HepG2 (cell line): ENCODE results near the gene PDPK1. TPM values are rescaled to one million over a fixed set of nuclear protein-coding genes. Genes with fewer than 3 reads are reported as not detected.

Source experiments
- ARNT2 ChIP-seq: sonication (generic); formaldehyde crosslinking; IDR thresholded peaks from 2 replicates; pipeline ENCODE4 v1.8.0; 2022; ENCODE audit warnings: mild to moderate bottlenecking, low read depth, missing genetic modification reagents, moderate library complexity
- GABPA ChIP-seq, 2 experiments: IDR thresholded peaks; 2 replicates each; pipeline ENCODE4 v1.6.1; 2011 to 2016; ENCODE audit warnings: low read depth in 2 of 2, low read length in 1 of 2, missing biosample characterization in 1 of 2, missing genetic modification characterization in 1 of 2
- HDAC2 ChIP-seq: sonication (generic); formaldehyde crosslinking; IDR thresholded peaks from 2 replicates; pipeline ENCODE4 v1.4.0; 2020; ENCODE audit warnings: missing genetic modification reagents
- HMG20B ChIP-seq: conservative IDR thresholded peaks from 2 replicates; pipeline ENCODE4 v1.6.1; 2016; ENCODE audit warnings: missing genetic modification reagents, missing compliant biosample characterization
- KDM3A ChIP-seq: IDR thresholded peaks from 2 replicates; pipeline ENCODE4 v1.6.1; 2018; ENCODE audit warnings: low read depth, missing compliant biosample characterization
- LCORL ChIP-seq, 2 experiments: fragments of 450-650 bp in 1 of 2; sonication (generic) in 1 of 2; formaldehyde crosslinking in 1 of 2; IDR thresholded peaks; 2 replicates each; pipeline versions ENCODE4 v1.5.0 to v1.6.1; 2017 to 2020; ENCODE audit warnings: antibody characterized with exemption in 1 of 2, missing genetic modification reagents in 1 of 2
- MED1 ChIP-seq: sonication (generic); formaldehyde crosslinking; IDR thresholded peaks from 2 replicates; pipeline ENCODE4 v1.4.0; 2020; ENCODE audit warnings: missing genetic modification reagents
- MIER3 ChIP-seq: IDR thresholded peaks from 2 replicates; pipeline ENCODE4 v1.6.1; 2016; ENCODE audit warnings: missing compliant biosample characterization, borderline replicate concordance
- NCOR1 ChIP-seq: fragments of 200-600 bp; sonication (generic); IDR thresholded peaks from 2 replicates; pipeline ENCODE4 v1.7.0; 2017; ENCODE audit warnings: antibody characterized with exemption, low read length, borderline replicate concordance
- SRY ChIP-seq: sonication (generic); formaldehyde crosslinking; IDR thresholded peaks from 2 replicates; pipeline ENCODE4 v1.8.0; 2022; ENCODE audit warnings: mild to moderate bottlenecking, missing genetic modification reagents
- TMF1 ChIP-seq: sonication (generic); formaldehyde crosslinking; IDR thresholded peaks from 2 replicates; pipeline ENCODE4 v1.8.1; 2022; ENCODE audit warnings: low read depth, missing genetic modification reagents
- ZNF326 ChIP-seq: sonication (generic); formaldehyde crosslinking; IDR thresholded peaks from 2 replicates; pipeline ENCODE4 v1.4.0; 2020; ENCODE audit warnings: missing genetic modification reagents, borderline replicate concordance
- ZNF33B ChIP-seq: sonication (generic); formaldehyde crosslinking; IDR thresholded peaks from 2 replicates; pipeline ENCODE4 v1.5.1; 2020; ENCODE audit warnings: mild to moderate bottlenecking, missing genetic modification reagents
- ZNF552 ChIP-seq: sonication (generic); formaldehyde crosslinking; IDR thresholded peaks from 2 replicates; pipeline ENCODE4 v1.9.0; 2022; ENCODE audit warnings: missing genetic modification reagents, mild to moderate bottlenecking, borderline replicate concordance
- ZNF577 ChIP-seq: sonication (generic); formaldehyde crosslinking; IDR thresholded peaks from 2 replicates; pipeline ENCODE4 v1.4.0; 2020; ENCODE audit warnings: mild to moderate bottlenecking, low read depth, missing genetic modification reagents, borderline replicate concordance
- polyA plus RNA-seq, 8 experiments: library from polyadenylated mRNA; depleted of rRNA in 3 of 8; stranded (reverse) in 7 of 8; unstranded in 1 of 8; fragments of >200 nt; fragmentation: Illumina TruSeq in 4 of 8; extraction: Trizol in 4 of 8; gene quantifications; 2 replicates each; pipeline versions ENCODE4 v1.2.1 to v1.2.3, GENCODE V29; 2011 to 2016; ENCODE audit warnings: low read depth in 4 of 8, missing spikeins in 1 of 8, mixed read lengths in 1 of 8; ENCODE audit not compliant: insufficient read depth in 1 of 8
- total RNA-seq, 5 experiments: library from RNA; depleted of rRNA; stranded (reverse); fragments of >200 nt; fragmentation: Illumina TruSeq; extraction: Trizol; gene quantifications; 2 replicates each; pipeline ENCODE4 v1.2.3, GENCODE V29; 2016; ENCODE audit warnings: low read depth in 1 of 5
- TF ChIP-seq, protein P1 (sequence below): sonication (generic); formaldehyde crosslinking; IDR thresholded peaks from 2 replicates; pipeline ENCODE4 v1.4.0; 2020; ENCODE audit warnings: missing genetic modification reagents
- TF ChIP-seq, protein P2 (sequence below): sonication (generic); formaldehyde crosslinking; IDR thresholded peaks from 2 replicates; pipeline ENCODE4 v1.4.0; 2020; ENCODE audit warnings: missing genetic modification reagents
- TF ChIP-seq, protein P3 (sequence below): sonication (generic); formaldehyde crosslinking; IDR thresholded peaks from 2 replicates; pipeline ENCODE4 v1.5.1; 2020; ENCODE audit warnings: missing genetic modification reagents, mild to moderate bottlenecking, borderline replicate concordance
- TF ChIP-seq, protein P4 (sequence below), 2 experiments: IDR thresholded peaks; 2 replicates each; pipeline ENCODE4 v1.6.1; 2011 to 2012; ENCODE audit warnings: low read length in 2 of 2, borderline replicate concordance in 1 of 2, low read depth in 1 of 2, mild to moderate bottlenecking in 1 of 2, moderate library complexity in 1 of 2

PDPK1 gene
- total and polyA plus RNA-seq, 2 of the 13 experiments (the other 11 are each of a cell fraction or from before 2014, with no cell fraction given): 59.6 to 129 TPM

DNA sequence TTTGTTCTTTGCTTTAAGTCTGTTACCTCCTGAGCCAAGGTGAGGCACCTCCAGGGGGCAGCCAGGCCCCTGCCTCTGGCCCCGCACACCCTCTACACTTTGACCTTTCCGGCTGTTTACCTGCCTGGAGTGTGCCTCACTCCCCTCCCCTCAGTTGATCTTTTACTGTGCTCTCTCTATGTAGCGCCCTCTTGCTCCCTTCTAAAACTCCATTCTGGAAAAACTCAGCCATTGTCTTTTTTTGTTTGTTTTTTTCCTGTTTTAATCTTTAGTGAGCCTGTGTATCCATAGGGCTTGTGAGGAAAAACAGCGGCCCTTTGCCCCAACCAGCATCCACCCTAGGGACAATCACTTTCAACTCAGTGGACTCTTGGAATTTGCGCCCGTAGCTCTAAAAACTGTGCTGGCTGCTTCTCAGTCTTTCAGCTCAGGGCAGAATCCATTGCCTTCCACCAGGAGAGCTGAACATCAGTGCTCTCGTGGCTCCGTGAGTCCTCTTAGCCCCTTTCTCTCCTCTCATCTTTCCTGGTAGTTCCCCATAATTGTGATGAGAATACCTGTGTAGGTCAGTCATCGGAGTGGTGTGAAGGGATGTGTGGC is 13.4 kb upstream of the PDPK1 start (continued):
- TF ChIP-seq, protein P1, sequence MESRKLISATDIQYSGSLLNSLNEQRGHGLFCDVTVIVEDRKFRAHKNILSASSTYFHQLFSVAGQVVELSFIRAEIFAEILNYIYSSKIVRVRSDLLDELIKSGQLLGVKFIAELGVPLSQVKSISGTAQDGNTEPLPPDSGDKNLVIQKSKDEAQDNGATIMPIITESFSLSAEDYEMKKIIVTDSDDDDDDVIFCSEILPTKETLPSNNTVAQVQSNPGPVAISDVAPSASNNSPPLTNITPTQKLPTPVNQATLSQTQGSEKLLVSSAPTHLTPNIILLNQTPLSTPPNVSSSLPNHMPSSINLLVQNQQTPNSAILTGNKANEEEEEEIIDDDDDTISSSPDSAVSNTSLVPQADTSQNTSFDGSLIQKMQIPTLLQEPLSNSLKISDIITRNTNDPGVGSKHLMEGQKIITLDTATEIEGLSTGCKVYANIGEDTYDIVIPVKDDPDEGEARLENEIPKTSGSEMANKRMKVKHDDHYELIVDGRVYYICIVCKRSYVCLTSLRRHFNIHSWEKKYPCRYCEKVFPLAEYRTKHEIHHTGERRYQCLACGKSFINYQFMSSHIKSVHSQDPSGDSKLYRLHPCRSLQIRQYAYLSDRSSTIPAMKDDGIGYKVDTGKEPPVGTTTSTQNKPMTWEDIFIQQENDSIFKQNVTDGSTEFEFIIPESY (CRISPR knock-in tag): no peak
- no peak for TF ChIP-seq ZNF326 (CRISPR knock-in tag)
- TF ChIP-seq ARNT2 (CRISPR knock-in tag): 0 out of 2 replicates have a peak, but pooled peaks have one; percentile 33
- TF ChIP-seq GABPA (IDR thresholded peaks at IDR 0.05; ENCODE audit: low read depth, low read length): no peak
- TF ChIP-seq GABPA (CRISPR knock-in tag; IDR thresholded peaks at IDR 0.05; ENCODE audit: low read depth): peak; percentile 67
- no peak for TF ChIP-seq TMF1
- peak; percentile 89; the same call in 1 of the 2 replicates for TF ChIP-seq NCOR1
- TF ChIP-seq ZNF33B (CRISPR knock-in tag): 0 out of 2 replicates have a peak, but pooled peaks have one; percentile 37
- TF ChIP-seq, protein P2, sequence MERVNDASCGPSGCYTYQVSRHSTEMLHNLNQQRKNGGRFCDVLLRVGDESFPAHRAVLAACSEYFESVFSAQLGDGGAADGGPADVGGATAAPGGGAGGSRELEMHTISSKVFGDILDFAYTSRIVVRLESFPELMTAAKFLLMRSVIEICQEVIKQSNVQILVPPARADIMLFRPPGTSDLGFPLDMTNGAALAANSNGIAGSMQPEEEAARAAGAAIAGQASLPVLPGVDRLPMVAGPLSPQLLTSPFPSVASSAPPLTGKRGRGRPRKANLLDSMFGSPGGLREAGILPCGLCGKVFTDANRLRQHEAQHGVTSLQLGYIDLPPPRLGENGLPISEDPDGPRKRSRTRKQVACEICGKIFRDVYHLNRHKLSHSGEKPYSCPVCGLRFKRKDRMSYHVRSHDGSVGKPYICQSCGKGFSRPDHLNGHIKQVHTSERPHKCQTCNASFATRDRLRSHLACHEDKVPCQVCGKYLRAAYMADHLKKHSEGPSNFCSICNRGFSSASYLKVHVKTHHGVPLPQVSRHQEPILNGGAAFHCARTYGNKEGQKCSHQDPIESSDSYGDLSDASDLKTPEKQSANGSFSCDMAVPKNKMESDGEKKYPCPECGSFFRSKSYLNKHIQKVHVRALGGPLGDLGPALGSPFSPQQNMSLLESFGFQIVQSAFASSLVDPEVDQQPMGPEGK (CRISPR knock-in tag): peak; percentile 92
- TF ChIP-seq MIER3: peak; percentile 59; the same call in 1 of the 2 replicates
- TF ChIP-seq SRY: 0 out of 2 replicates have a peak, but pooled peaks have one; percentile 23
- TF ChIP-seq, protein P3, sequence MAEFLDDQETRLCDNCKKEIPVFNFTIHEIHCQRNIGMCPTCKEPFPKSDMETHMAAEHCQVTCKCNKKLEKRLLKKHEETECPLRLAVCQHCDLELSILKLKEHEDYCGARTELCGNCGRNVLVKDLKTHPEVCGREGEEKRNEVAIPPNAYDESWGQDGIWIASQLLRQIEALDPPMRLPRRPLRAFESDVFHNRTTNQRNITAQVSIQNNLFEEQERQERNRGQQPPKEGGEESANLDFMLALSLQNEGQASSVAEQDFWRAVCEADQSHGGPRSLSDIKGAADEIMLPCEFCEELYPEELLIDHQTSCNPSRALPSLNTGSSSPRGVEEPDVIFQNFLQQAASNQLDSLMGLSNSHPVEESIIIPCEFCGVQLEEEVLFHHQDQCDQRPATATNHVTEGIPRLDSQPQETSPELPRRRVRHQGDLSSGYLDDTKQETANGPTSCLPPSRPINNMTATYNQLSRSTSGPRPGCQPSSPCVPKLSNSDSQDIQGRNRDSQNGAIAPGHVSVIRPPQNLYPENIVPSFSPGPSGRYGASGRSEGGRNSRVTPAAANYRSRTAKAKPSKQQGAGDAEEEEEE (CRISPR knock-in tag): peak; percentile 59; the same call in 1 of the 2 replicates
- TF ChIP-seq KDM3A: peak; percentile 80; the same call in 1 of the 2 replicates
- 0 out of 2 replicates have a peak, but pooled peaks have one; percentile 19 for TF ChIP-seq ZNF552
- TF ChIP-seq, protein P4, sequence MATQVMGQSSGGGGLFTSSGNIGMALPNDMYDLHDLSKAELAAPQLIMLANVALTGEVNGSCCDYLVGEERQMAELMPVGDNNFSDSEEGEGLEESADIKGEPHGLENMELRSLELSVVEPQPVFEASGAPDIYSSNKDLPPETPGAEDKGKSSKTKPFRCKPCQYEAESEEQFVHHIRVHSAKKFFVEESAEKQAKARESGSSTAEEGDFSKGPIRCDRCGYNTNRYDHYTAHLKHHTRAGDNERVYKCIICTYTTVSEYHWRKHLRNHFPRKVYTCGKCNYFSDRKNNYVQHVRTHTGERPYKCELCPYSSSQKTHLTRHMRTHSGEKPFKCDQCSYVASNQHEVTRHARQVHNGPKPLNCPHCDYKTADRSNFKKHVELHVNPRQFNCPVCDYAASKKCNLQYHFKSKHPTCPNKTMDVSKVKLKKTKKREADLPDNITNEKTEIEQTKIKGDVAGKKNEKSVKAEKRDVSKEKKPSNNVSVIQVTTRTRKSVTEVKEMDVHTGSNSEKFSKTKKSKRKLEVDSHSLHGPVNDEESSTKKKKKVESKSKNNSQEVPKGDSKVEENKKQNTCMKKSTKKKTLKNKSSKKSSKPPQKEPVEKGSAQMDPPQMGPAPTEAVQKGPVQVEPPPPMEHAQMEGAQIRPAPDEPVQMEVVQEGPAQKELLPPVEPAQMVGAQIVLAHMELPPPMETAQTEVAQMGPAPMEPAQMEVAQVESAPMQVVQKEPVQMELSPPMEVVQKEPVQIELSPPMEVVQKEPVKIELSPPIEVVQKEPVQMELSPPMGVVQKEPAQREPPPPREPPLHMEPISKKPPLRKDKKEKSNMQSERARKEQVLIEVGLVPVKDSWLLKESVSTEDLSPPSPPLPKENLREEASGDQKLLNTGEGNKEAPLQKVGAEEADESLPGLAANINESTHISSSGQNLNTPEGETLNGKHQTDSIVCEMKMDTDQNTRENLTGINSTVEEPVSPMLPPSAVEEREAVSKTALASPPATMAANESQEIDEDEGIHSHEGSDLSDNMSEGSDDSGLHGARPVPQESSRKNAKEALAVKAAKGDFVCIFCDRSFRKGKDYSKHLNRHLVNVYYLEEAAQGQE (IDR thresholded peaks at IDR 0.05; ENCODE audit: borderline replicate concordance in 1 of 2, low read depth in 1 of 2, low read length in 2 of 2): 0 out of 4 replicates have a peak, but pooled peaks of 1 of the 2 experiments have one; percentile 28
- peak; percentile 83 for TF ChIP-seq HDAC2 (CRISPR knock-in tag)
- TF ChIP-seq MED1 (CRISPR knock-in tag): peak; percentile 81
- TF ChIP-seq LCORL (IDR thresholded peaks at IDR 0.05): no peak
- TF ChIP-seq LCORL (CRISPR knock-in tag; IDR thresholded peaks at IDR 0.05): peak; percentile 85
- no peak for TF ChIP-seq ZNF577 (CRISPR knock-in tag)
- TF ChIP-seq HMG20B (CRISPR knock-in tag): peak; percentile 62; the same call in 1 of the 2 replicates
